ENCODE results near the gene KCNK1.

Gene KCNK1

GRCh38 chr1:233665575-233666270, 51.8 kb downstream of the KCNK1 start:
- Histone ChIP-seq H3K79me2 (ENCODE audit: insufficient read depth, low read length) (no peaks in the 10 kb centered on the region), H3K27me3 (ENCODE audit: insufficient read depth, low read length, poor library complexity) (no peaks in the 10 kb centered on the region), H3K27ac (ENCODE audit: low read length) (no peak overlapping the region), H3K9me3 (ENCODE audit: insufficient read depth, low read length, severe bottlenecking) (no peaks in the 10 kb centered on the region), H3K36me3 (ENCODE audit: insufficient read depth, low read length) (no peaks in the 10 kb centered on the region), H2AFZ (ENCODE audit: low read depth, low read length) (no peak overlapping the region), H3K4me2 (ENCODE audit: insufficient read depth, low read length) (no peak overlapping the region), H3K9ac (ENCODE audit: low read depth, low read length) (no peak overlapping the region), H3K4me3 (ENCODE audit: low read depth in 1 of 2, low read length in 2 of 2) (no peak overlapping the region), H4K20me1 (ENCODE audit: insufficient read depth, low read length) (no peaks in the 10 kb centered on the region), H3K4me1 (ENCODE audit: insufficient read depth, low read length) (no peaks in the 10 kb centered on the region)
- ATAC-seq (ENCODE audit: insufficient read depth, low read depth) (no peak), DNase-seq (no peak)
- TF ChIP-seq CTCF (IDR thresholded peaks at IDR 0.05; ENCODE audit: borderline replicate concordance, extremely low read depth, low read length, poor library complexity, severe bottlenecking) (no peak), EZH2 (IDR thresholded peaks at IDR 0.05; ENCODE audit: borderline replicate concordance, low read depth, low read length, severe bottlenecking) (no peak)

GRCh38 chr1:233667741-233668140, 53.8 kb downstream of the KCNK1 start:
- no peaks in the 10 kb centered on the region for H3K79me2 ChIP-seq (ENCODE audit: insufficient read depth, low read length)
- no peak overlapping the region for H3K27ac ChIP-seq (ENCODE audit: low read length)
- no peak overlapping the region for H2AFZ ChIP-seq (ENCODE audit: low read depth, low read length)
- no peaks in the 10 kb centered on the region for H3K36me3 ChIP-seq (ENCODE audit: insufficient read depth, low read length)
- no peaks in the 10 kb centered on the region for H3K9me3 ChIP-seq (ENCODE audit: insufficient read depth, low read length, severe bottlenecking)
- H3K4me3 ChIP-seq (ENCODE audit: low read depth in 1 of 2, low read length in 2 of 2), result no peak overlapping the region
- ATAC-seq (ENCODE audit: insufficient read depth, low read depth) (no peak), DNase-seq (no peak)
- H4K20me1 ChIP-seq (ENCODE audit: insufficient read depth, low read length), result no peaks in the 10 kb centered on the region
- H3K4me2 ChIP-seq (ENCODE audit: insufficient read depth, low read length), result no peak overlapping the region
- TF ChIP-seq EZH2 (IDR thresholded peaks at IDR 0.05; ENCODE audit: borderline replicate concordance, low read depth, low read length, severe bottlenecking), result no peak
- no peak for TF ChIP-seq CTCF (IDR thresholded peaks at IDR 0.05; ENCODE audit: borderline replicate concordance, extremely low read depth, low read length, poor library complexity, severe bottlenecking)
- H3K9ac ChIP-seq (ENCODE audit: low read depth, low read length), result no peak overlapping the region
- no peaks in the 10 kb centered on the region for H3K4me1 ChIP-seq (ENCODE audit: insufficient read depth, low read length)
- H3K27me3 ChIP-seq (ENCODE audit: insufficient read depth, low read length, poor library complexity), result no peaks in the 10 kb centered on the region

- Histone ChIP-seq H3K4me1 (ENCODE audit: insufficient read depth, low read length) (no peaks in the 10 kb centered on the region), H4K20me1 (ENCODE audit: insufficient read depth, low read length) (no peaks in the 10 kb centered on the region), H3K27ac (ENCODE audit: low read length) (no peak overlapping the region), H3K4me2 (ENCODE audit: insufficient read depth, low read length) (no peak overlapping the region), H2AFZ (ENCODE audit: low read depth, low read length) (no peak overlapping the region), H3K79me2 (ENCODE audit: insufficient read depth, low read length) (no peaks in the 10 kb centered on the region), H3K36me3 (ENCODE audit: insufficient read depth, low read length) (no peaks in the 10 kb centered on the region), H3K27me3 (ENCODE audit: insufficient read depth, low read length, poor library complexity) (no peaks in the 10 kb centered on the region), H3K4me3 (ENCODE audit: low read depth in 1 of 2, low read length in 2 of 2) (no peak overlapping the region), H3K9ac (ENCODE audit: low read depth, low read length) (no peak overlapping the region), H3K9me3 (ENCODE audit: insufficient read depth, low read length, severe bottlenecking) (no peaks in the 10 kb centered on the region)
- no peak for ATAC-seq (ENCODE audit: insufficient read depth, low read depth)
- TF ChIP-seq CTCF (IDR thresholded peaks at IDR 0.05; ENCODE audit: borderline replicate concordance, extremely low read depth, low read length, poor library complexity, severe bottlenecking) (no peak), EZH2 (IDR thresholded peaks at IDR 0.05; ENCODE audit: borderline replicate concordance, low read depth, low read length, severe bottlenecking) (no peak)
- no peak for DNase-seq
Measured at GRCh38 chr1:233668146-233668724, 54.3 kb downstream of the KCNK1 start.

Data from DND-41 (cell line).